ENCODE results near the gene ZNF618. TPM values are rescaled to one million over a fixed set of nuclear protein-coding genes. Genes with fewer than 3 reads are reported as not detected.

Gene ZNF618
- total RNA-seq, 2 experiments from 2014 or later: 0.34 to 0.42 TPM

DNA sequence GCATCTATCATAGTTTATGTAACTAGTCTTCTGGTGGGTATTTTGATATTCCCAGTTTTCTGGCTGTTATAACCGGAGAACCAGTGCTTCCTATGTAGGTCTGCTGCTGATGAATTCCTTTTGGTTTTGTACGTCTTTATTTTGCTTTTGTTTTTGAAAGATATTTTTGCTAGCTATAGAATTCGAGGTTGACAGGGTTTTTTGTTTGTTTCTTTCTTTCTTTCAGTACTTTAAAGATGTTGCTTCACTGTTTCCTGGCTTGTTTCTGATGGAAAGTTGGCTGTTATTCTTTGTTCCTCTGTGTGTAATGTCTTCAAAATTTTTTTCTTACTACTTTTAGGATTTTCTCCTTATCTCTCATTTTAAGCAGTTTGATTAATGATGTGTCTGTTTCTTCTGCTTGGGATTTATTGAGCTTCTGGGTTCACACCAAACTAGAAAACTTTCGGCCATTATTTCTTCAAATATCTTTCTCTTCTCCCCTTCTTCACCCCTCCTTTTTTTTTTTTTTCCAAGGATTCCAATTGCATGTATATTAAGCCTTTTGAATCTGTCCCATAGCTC, 27.5 kb downstream of the ZNF618 start:
- no peak overlapping the region for H3K4me3 Mint-ChIP-seq
- ChIA-PET CTCF (no interaction called here), POLR2A (interaction anchor here (0.6 kb wide), 1 partner anchor 58 kb away, joined by 3 read pairs; no protein-coding TSS in a partner anchor)
- H3K9me3 Mint-ChIP-seq (ENCODE audit: insufficient read depth): no peaks in the 10 kb centered on the region
- H3K27ac Mint-ChIP-seq: no peak overlapping the region
- DNase-seq (no peak), ATAC-seq (no peak)
- H3K27me3 Mint-ChIP-seq (ENCODE audit: low read depth): peaks cover 5% of the 10 kb centered on the region
- H3K36me3 Mint-ChIP-seq (ENCODE audit: low read depth): no peaks in the 10 kb centered on the region
- H3K4me1 Mint-ChIP-seq (ENCODE audit: low read depth): no peaks in the 10 kb centered on the region

DNA sequence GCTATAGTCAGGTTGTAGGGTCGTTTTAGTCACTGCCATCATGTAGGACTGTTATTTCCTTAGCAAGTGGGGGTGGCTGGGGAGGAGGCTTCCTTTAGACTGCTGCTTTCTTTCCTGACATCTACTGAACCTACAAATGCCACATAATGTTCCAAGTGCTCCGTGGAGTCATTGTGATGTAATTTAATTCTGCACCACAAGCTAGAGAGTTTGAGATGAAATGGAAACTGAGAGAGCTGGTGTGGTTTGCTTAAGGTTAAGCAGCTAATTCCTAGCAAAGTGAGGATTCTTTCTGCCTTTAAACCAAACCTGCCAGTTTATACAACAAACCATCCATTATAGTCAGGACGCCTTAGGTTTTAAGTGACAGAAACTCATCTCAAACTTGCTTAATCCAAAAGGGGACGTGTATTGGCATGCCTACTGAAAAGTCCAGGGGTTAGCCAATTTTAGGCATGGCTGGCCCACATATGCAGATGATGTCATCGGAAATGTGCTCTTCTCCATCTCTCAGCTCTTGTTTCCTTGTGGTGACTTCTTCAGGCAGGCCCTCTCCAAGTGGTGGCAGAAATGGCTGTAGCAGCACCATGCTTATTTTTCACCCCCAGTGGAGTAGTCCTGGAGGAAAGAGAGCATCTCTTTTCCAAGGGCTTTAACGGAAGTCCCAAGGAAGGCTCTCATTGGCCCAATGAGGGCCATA, 30.5 kb downstream of the ZNF618 start:
- Mint-ChIP-seq H3K9me3 (ENCODE audit: insufficient read depth) (no peaks in the 10 kb centered on the region), H3K27ac (no peak overlapping the region), H3K4me1 (ENCODE audit: low read depth) (no peaks in the 10 kb centered on the region), H3K27me3 (ENCODE audit: low read depth) (peaks cover 5% of the 10 kb centered on the region), H3K36me3 (ENCODE audit: low read depth) (no peaks in the 10 kb centered on the region), H3K4me3 (no peak overlapping the region)
- ChIA-PET POLR2A (interaction anchor here (0.5 kb wide), 1 partner anchor 29 kb away, joined by 3 read pairs; no protein-coding TSS in a partner anchor), CTCF (no interaction called here)
- no peak for ATAC-seq
- DNase-seq: peak; percentile 14

- CTCF ChIA-PET: no interaction called here
- Mint-ChIP-seq H3K4me3 (no peak overlapping the region), H3K27me3 (ENCODE audit: low read depth) (peaks cover 5% of the 10 kb centered on the region), H3K36me3 (ENCODE audit: low read depth) (no peaks in the 10 kb centered on the region), H3K4me1 (ENCODE audit: low read depth) (no peaks in the 10 kb centered on the region), H3K27ac (no peak overlapping the region), H3K9me3 (ENCODE audit: insufficient read depth) (no peaks in the 10 kb centered on the region)
- POLR2A ChIA-PET: no interaction called here
- DNase-seq (peak; percentile 15), ATAC-seq (no peak)
Measured at GRCh38 chr9:113907282-113907681, 31.2 kb downstream of the ZNF618 start.

GRCh38 chr9:113909421-113909820, 33.3 kb downstream of the ZNF618 start:
- Mint-ChIP-seq H3K4me3 (no peak overlapping the region), H3K9me3 (ENCODE audit: insufficient read depth) (no peaks in the 10 kb centered on the region), H3K27me3 (ENCODE audit: low read depth) (peaks cover 5% of the 10 kb centered on the region), H3K4me1 (ENCODE audit: low read depth) (no peaks in the 10 kb centered on the region), H3K27ac (no peak overlapping the region), H3K36me3 (ENCODE audit: low read depth) (no peaks in the 10 kb centered on the region)
- ChIA-PET POLR2A (no interaction called here), CTCF (no interaction called here)
- ATAC-seq: no peak
- DNase-seq: peak; percentile 13

- POLR2A ChIA-PET: no interaction called here
Measured at GRCh38 chr9:113910036-113910639, 34.0 kb downstream of the ZNF618 start.

DNA sequence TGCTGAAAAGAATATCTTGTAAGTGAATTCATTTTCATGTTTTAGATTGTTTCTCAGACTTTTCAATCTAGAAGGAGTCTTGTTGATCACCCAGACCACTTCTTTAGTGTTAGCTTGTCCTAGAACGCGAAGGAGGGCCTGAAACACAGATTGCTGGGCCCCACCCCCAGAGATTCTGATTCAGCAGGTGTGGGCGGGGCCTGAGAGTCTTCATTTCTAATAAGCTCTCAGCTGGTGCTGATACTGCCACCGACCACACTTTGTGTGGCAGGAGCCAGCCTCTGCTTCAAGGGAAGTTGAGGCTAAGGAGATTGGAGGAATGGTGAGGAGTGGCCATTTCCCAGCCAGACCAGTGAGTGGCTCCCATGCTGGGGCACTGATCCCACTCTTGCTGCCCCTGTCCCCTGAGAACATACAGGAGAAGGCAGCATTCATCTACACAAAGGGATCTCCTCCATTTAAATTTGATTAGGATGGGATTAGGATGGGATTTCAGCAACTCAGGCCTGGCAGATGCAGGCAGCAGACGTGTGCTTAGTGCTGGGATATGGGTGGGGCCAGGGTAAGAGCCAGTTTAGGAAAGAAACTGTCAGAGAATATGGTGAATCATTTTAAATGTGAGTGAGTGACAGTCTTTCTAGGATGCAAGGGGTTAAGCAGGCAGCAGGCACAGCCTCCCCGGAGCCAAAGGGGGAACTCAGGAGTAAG, 35.9 kb downstream of the ZNF618 start:
- no peaks in the 10 kb centered on the region for H3K36me3 Mint-ChIP-seq (ENCODE audit: low read depth)

More at GRCh38 chr9:113910036-113910639, 34.0 kb downstream of the ZNF618 start:
- no peak overlapping the region for H3K27ac Mint-ChIP-seq
- no peak for DNase-seq
- H3K4me1 Mint-ChIP-seq (ENCODE audit: low read depth): no peaks in the 10 kb centered on the region
- H3K27me3 Mint-ChIP-seq (ENCODE audit: low read depth): peaks cover 5% of the 10 kb centered on the region
- no peaks in the 10 kb centered on the region for H3K9me3 Mint-ChIP-seq (ENCODE audit: insufficient read depth)
- ATAC-seq: no peak
- CTCF ChIA-PET: no interaction called here
- H3K4me3 Mint-ChIP-seq: no peak overlapping the region
- no peaks in the 10 kb centered on the region for H3K36me3 Mint-ChIP-seq (ENCODE audit: low read depth)

GRCh38 chr9:113912816-113913215, 36.7 kb downstream of the ZNF618 start:
- Mint-ChIP-seq H3K27me3 (ENCODE audit: low read depth) (peaks cover 2% of the 10 kb centered on the region), H3K4me3 (no peak overlapping the region), H3K27ac (no peak overlapping the region), H3K4me1 (ENCODE audit: low read depth) (no peaks in the 10 kb centered on the region), H3K9me3 (ENCODE audit: insufficient read depth) (no peaks in the 10 kb centered on the region), H3K36me3 (ENCODE audit: low read depth) (no peaks in the 10 kb centered on the region)
- POLR2A ChIA-PET: no interaction called here
- DNase-seq: no peak
- ATAC-seq: no peak
- CTCF ChIA-PET: no interaction called here

More for the DNA sequence above, 35.9 kb downstream of the ZNF618 start:
- ATAC-seq: no peak
- ChIA-PET POLR2A (no interaction called here), CTCF (no interaction called here)
- no peak overlapping the region for H3K4me3 Mint-ChIP-seq
- DNase-seq: no peak
- H3K27me3 Mint-ChIP-seq (ENCODE audit: low read depth): peaks cover 2% of the 10 kb centered on the region
- H3K9me3 Mint-ChIP-seq (ENCODE audit: insufficient read depth): no peaks in the 10 kb centered on the region
- H3K27ac Mint-ChIP-seq: no peak overlapping the region
- no peaks in the 10 kb centered on the region for H3K4me1 Mint-ChIP-seq (ENCODE audit: low read depth)

GRCh38 chr9:113913426-113914195, 37.5 kb downstream of the ZNF618 start:
- ChIA-PET POLR2A (no interaction called here), CTCF (no interaction called here)
- DNase-seq (peak; percentile 9), ATAC-seq (no peak)
- H3K36me3 Mint-ChIP-seq (ENCODE audit: low read depth): no peaks in the 10 kb centered on the region
- H3K9me3 Mint-ChIP-seq (ENCODE audit: insufficient read depth): no peaks in the 10 kb centered on the region
- H3K4me3 Mint-ChIP-seq: no peak overlapping the region
- peaks cover 2% of the 10 kb centered on the region for H3K27me3 Mint-ChIP-seq (ENCODE audit: low read depth)
- no peaks in the 10 kb centered on the region for H3K4me1 Mint-ChIP-seq (ENCODE audit: low read depth)
- no peak overlapping the region for H3K27ac Mint-ChIP-seq

GRCh38 chr9:113914517-113914916, 38.4 kb downstream of the ZNF618 start:
- CTCF ChIA-PET: no interaction called here
- Mint-ChIP-seq H3K4me1 (ENCODE audit: low read depth) (no peaks in the 10 kb centered on the region), H3K9me3 (ENCODE audit: insufficient read depth) (no peaks in the 10 kb centered on the region), H3K4me3 (no peak overlapping the region), H3K27me3 (ENCODE audit: low read depth) (peaks cover 2% of the 10 kb centered on the region), H3K36me3 (ENCODE audit: low read depth) (no peaks in the 10 kb centered on the region), H3K27ac (no peak overlapping the region)
- no peak for DNase-seq
- POLR2A ChIA-PET: no interaction called here
- no peak for ATAC-seq

DNA sequence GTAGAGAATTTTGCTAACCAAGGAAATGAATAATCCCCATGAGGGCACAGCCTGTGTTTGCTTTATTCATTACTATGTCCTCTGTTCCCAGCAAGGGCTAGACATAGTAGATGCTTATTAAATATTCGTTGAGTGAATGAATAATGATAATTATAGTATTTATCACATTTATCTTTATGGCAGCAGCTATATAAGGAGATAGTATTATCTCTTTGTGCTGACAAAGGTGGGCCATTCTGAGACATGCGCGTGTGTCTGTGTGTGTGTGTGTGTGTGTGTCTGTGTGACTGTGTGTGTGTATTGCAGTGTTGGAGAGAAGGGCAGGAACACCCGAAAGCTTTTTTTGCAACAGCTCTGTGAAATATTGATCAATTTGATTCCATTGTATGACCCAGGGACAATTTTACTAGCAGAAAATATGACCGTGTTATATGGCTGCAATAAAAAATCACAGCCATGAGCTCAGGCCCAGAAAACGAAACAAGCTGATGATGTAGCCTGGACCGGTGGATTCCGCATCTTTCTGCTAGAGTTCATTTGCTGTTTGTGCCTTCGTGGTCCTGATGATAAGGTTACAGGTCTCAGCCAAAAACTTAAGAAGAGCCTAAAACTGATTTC, 39.8 kb downstream of the ZNF618 start:
- Mint-ChIP-seq H3K4me1 (ENCODE audit: low read depth) (no peaks in the 10 kb centered on the region), H3K9me3 (ENCODE audit: insufficient read depth) (no peaks in the 10 kb centered on the region), H3K27me3 (ENCODE audit: low read depth) (peaks cover 2% of the 10 kb centered on the region), H3K27ac (no peak overlapping the region), H3K4me3 (no peak overlapping the region), H3K36me3 (ENCODE audit: low read depth) (no peaks in the 10 kb centered on the region)
- CTCF ChIA-PET: no interaction called here
- no peak for ATAC-seq
- POLR2A ChIA-PET: no interaction called here
- no peak for DNase-seq

DNA sequence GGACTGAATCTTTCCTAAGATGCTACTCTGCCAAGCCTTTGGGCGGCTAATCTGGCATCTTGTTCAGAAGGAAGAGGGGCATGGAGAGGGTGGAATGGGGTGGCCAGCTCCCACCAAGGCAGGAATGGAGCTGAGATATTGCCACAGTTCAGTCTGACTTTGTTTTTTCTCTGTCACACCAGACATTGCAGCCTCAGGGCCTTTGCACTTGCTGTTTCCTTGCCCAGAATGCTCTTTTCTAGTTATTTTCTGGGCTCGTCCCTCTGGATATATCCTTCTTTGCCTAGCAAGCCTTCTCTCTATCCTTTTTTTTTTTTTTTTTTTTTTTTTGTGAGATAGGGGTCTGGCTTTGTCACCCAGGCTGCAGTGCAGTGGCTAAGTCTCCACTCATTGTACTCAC, 40.8 kb downstream of the ZNF618 start:
- DNase-seq (no peak), ATAC-seq (no peak)
- CTCF ChIA-PET: no interaction called here
- no peaks in the 10 kb centered on the region for H3K9me3 Mint-ChIP-seq (ENCODE audit: insufficient read depth)
- peaks cover under 1% of the 10 kb centered on the region for H3K4me1 Mint-ChIP-seq (ENCODE audit: low read depth)
- POLR2A ChIA-PET: no interaction called here
- H3K36me3 Mint-ChIP-seq (ENCODE audit: low read depth): no peaks in the 10 kb centered on the region
- H3K27ac Mint-ChIP-seq: no peak overlapping the region
- H3K27me3 Mint-ChIP-seq (ENCODE audit: low read depth): peaks cover 4% of the 10 kb centered on the region
- no peak overlapping the region for H3K4me3 Mint-ChIP-seq
